GM21528 (cell line): ENCODE results near the gene ZNF264.
A peak's percentile ranks its signal among the peaks of the same experiment; 100 is the strongest.
"Not testable (repeated sequence)": the region's sequence is repeated elsewhere in the genome, so short reads cannot be mapped to it uniquely, and the experiment has no call there.

ENCODE experiments used
- ATAC-seq: cut with Tn5 transposase; IDR thresholded peaks from one replicate; pipeline ENCODE4 v1.9.1; 2021; ENCODE audit warnings: mild to moderate bottlenecking, moderate library complexity; ENCODE audit not compliant: unreplicated experiment, low FRiP score

ZNF264 gene

DNA sequence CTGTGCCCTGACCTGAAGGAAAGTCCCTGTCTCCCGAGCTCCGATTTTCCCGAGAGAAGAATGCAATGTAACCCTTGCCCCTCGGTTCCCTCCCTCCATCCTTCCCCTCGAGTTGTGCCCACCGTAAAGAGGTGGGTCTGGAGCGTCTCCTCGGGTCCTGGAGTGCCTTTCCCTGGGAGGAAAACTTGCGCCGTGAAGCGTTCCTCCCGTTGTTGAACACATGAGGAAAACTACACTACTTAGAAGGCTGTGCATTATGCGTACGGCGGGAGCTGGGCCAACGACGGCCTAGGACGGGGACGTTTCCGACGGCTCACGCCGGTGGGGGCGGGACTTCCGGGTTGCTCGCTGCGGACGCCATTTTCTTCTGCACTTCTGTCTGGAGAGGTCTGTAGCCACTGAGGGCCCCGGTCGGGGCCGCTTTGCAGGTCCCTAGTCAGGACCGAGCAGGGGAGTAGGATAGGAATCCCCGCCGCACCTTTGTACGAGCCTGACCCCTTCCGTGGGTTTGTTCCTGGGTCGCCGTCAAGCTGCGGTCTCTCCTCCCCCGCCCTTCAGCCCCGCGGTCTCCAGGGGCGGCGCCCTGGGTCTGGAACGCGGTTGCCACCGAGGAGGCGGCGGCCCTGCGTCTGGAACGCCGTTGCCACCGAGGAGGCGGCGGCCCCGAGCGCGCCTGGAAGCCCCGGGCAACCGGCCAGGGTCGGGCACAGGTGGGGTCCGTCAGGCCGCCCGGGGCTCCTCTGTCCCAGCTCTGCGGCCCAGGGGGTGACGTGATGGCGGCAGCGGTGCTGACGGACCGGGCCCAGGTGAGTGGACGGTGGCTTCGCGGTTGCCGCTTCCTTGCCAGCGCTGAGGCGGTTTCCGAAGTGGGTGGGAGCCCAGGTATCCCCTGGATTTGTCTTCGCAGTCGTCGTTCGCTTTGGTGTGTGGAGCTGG, at the start of gene ZNF264:
TSS of gene ZNF264 (plus strand) at position 360 of the 936 bp plus-strand sequence. CDS start at position 774, 414 bp downstream.
- peak; percentile 97 for ATAC-seq

DNA sequence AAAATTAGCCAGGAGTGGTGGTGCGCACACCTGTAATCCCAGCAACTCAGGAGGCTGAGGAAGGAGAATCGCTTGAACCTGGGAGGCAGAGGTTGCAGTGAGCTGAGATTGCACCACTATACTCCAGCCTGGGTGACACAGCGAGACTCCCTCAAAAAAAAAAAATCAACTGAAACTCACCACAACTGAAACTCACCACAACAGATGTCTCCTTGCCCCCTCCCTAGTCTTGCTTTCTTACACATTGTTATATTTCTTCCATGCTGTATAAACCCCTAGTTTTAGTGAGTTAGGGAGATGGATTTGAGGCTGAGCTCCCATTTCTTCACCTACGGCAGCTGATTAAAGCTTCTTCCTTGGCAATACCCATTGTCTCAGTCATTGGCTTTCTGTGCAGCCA, 49.6 kb upstream of the ZNF264 start:
- ATAC-seq = no peak

DNA sequence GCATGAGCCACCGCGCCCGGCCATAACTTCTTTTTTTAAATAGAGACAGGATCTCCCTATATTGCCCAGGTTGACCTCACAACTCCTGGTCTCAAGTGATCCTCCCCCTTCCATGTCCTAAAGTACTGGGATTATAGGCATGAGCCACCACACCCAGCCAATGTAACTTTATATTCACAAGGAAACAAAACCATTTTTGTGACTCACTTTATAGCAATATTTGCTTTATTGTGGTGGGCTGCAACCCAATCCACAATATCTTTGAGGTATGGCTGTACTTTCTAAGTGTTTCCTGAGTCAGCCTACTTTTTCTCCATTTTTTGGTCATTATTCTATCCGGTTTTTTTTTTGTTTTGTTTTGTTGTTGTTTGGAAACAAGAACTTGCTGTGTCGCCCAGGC, 38.4 kb upstream of the ZNF264 start:
- no peak for ATAC-seq

DNA sequence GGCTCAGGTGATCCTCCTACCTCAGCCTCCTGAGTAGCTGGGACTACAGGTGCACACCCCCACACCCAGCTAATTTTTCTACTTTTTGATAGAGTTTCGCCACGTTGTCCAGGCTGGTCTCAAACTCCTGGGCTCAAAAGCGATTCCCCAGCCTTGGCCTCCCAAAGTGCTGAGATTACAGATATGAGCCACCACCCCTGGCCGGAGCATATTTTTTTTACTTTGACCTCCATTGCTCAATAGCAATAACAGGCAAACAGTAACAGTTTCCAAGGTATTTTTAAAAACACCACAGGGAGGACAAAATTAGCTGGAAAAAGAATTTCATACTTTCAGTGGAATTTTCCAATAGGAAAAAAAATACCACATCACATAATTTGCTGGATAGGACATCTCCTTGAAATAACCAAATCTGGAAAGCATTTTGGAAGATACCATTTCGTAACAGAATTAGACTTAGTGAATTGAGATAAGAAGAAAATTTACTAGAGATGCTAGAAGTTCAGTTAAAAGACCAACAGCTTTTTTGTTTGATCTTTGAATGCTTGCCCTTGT, 29.2 kb upstream of the ZNF264 start:
- ATAC-seq = no peak

DNA sequence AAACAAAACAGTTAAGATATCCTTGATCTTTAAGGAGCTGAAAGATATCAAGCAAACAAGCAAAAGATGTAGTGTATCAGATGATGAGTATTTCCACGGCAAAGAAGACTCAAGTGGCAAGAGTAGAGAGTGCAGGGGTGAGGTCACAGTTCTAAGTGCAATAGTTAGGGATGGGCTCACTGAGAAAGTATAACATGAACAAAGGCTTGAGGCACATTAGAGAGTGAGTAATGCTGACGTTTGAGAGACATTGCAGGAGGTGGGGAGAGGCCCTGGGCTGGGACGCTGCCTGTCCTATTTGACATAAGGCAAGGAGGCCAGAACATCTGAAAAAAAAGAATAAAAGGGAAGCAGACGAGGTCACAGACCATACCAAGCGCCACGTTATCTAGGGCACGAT, 25.5 kb upstream of the ZNF264 start:
- no peak for ATAC-seq

DNA sequence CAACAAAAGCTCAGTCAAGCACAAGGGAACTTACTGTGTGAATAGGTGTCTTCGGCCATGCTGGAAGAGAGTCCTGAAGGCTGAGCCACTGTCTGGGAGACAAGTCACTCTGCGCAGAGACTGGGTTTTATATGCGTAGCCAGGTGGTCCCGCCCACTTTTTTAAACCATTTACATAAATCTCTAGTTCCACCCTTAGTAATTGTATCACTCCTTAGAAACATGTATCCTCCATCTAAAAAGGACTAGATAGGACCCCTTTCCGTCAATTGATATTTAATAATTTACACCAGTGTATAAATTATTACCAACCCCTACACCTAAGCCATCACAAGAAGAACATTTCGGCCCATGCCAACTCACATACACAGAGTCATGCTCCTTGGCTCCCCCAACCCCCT, 23.9 kb upstream of the ZNF264 start, which contains the start of gene DUXA:
TSS of gene DUXA (minus strand) at position 101 of the 400 bp plus-strand sequence. CDS start at position 59, 42 bp downstream.
- ATAC-seq = no peak

DNA sequence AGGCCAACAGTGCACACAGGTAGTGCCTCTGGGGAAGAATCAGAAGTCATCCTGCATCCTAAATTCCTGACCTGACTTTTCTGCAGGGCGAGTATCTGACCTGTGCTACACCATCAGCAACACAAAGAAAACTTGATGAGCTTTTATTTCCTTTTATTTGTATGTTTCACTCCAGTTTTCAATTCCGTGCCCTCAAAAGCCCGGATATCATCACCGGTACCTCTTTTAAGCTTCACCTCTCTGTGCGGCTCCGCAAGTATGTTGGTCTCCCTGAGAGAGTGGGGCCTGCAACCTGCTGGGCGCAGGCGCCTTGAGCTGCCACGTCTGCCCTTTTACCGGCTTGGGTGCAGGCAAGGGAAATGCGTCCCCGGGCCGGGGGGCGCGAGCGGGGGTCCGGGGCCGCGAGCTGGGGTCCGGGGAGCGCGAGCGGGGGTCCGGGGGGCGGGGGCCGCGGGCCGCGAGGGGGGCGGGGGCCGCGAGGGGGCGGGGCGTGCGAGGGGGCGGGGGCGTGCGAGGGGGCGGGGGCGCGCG, 19.7 kb upstream of the ZNF264 start:
- no peak for ATAC-seq

DNA sequence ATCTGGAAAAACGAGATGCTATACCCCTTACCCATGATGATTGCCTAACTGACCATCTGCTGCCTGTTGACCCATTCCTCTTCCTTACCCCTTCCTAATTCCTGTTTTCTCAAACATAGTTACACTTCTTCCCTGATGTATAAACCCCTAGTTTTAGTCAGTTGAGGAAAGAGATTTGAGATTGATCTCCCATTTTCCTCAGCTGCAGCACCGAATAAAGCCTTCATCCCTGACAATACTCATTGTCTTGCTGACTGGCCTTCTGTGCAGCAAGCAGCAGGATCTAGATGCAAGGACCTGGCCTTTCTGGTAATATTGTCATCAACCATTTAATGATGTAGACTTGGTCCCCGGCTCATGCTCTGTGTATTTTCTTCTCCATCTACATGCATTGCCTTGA, 999 bp upstream of the ZNF264 start:
- ATAC-seq = no peak

DNA sequence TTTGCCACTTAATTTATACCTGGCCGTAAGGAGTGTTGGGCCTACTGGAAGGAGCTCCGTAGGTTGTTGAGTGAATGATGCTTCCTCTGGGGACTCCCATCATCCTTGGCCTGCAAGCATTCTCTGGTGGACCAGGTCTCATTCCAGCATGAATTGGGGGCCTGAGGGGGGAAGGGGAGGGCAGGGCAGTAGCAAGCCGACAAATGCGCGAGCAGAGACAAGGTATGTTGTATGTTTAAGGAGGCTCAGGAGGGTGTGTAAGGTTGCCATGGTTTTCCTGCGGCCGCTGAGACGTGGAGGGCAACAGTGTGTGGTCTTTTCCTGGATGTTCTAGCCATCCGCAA, 749 bp downstream of the ZNF264 start:
- peak; percentile 16 for ATAC-seq

DNA sequence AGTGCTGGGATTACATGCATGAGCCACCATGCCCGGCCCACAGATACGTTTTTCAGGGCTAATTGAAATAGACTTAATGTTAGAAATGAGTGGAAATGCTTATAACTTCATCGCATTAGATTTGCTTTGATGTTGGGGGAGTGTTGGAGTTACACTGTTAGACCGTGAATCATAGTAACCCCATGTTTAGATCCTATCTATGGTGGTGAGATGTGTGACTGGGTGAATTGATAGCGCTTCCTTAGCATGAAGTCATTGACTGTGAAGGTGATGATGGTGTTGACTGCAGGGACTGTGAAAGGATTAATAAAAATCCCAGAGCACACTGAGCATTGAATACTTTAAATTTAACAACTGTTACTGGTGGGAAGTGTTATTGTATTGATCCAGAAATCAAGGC, 1.7 kb downstream of the ZNF264 start:
- no peak for ATAC-seq

DNA sequence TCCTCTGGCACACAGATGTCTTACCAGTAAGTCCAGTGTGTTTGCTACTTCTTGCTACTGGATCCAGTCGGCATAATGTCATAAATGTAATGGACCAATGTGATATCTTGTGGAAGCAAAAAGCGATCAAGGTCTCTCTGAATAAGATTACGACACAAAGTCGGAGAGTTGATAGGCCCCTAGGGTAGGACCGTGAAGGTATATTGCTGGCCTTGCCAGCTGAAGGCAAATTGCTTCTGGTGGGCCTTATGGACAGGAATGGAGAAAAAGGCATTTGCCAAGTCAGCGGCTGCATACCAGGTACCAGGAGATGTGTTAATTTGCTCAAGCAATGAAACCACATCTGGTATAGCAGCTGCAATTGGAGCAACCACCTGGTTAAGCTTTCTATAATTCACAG, 6.6 kb downstream of the ZNF264 start:
- not testable (repeated sequence) for ATAC-seq

DNA sequence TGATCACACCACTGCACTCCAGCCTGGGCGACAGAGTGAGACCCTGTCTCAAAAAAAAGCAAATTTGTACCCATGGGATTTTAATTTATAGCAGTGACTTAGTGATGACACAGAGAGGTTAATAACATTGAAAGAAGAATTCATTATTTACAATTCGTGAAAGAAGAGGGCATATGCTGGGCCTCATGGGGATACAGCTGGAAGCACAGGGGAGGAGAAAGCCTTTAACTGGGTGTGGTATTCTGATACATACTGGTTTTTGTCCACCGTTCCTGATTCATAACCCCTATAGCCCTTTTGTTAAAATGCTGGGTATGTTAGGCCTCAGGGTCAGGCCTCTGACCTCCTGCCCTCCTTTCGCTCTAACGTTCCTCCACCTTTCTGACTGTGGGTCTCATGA, 10.9 kb downstream of the ZNF264 start:
- no peak for ATAC-seq

DNA sequence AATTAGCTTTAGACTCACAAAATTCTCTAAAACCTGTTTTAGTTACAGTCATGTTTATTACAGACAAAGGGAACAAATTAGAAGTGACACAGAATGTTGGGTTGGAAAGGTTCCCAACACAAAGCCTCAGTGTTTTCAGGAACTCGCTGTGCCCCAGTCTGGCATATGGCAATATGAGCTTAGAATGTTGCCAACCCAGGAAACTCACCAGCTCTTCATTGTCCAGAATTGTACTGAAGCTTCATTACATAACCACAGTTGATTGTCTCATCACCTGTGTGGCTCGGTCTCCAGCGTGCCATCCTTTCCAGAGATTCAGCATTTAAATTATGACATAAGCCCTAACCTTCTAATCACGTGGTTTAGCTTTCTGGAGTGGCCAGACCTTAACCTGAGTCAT, 19.1 kb downstream of the ZNF264 start:
- no peak for ATAC-seq

DNA sequence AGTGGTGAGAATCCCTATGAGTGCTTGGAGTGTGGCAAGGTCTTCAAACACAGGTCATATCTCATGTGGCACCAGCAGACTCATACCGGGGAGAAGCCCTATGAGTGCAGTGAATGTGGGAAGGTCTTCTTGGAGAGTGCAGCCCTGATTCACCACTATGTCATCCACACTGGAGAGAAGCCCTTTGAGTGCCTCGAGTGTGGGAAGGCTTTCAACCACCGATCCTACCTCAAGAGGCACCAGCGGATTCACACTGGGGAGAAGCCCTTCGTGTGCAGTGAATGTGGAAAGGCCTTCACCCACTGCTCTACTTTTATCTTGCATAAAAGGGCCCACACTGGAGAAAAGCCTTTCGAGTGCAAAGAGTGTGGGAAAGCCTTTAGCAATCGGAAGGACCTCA, 20.8 kb downstream of the ZNF264 start:
- ATAC-seq = no peak

DNA sequence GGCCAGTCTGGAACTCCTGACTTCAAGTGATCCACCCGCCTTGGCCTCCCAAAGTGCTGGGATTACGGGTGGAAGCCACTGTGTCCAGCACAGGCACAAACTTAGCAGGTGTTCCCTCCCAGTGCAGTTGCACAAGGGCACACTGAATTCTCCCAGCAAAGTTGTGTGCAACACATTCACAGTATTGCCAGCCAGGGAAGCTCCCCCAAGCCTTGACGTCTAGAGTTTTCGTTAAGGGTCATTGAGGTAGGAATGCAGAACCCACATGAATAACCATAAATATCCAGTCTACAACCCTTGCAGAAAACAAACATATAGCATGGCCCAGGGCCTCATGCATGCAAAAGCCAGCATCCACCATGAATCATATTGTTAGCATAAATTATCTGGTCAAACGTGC, 36.2 kb downstream of the ZNF264 start:
- ATAC-seq = no peak

DNA sequence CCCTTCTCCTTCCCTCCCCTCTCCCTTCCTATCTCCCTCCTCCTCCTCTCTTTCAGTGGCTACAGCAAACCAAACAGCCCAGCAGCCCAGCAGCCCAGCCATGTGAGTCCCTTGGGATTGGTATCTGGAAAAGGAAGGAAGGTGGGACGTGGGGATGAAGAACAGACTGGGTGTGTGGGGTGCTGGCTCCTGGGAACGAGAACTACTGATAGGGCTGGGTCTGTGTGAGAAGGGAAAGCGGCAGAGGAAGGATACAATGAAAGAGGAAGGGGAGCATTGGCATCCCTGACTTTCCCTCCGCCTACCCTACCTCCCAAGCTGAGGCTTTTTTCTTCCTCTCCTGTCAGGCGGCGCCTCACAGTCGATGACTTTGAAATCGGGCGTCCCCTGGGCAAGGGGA, 40.4 kb downstream of the ZNF264 start:
- ATAC-seq = no peak

DNA sequence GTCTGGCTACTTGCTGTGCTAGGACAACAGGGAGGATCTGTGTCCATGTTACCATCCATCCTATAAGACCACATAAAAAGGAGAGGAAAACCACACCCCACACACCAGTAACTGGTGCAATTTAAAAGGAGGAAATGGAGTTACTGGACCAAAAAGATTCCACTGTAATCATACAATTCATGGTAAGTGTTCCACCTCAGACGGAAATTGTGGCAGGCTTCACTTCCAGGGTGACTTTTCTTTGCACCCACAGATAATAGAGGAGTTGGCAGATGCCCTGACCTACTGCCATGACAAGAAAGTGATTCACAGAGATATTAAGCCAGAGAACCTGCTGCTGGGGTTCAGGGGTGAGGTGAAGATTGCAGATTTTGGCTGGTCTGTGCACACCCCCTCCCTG, 41.9 kb downstream of the ZNF264 start:
- ATAC-seq = no peak

DNA sequence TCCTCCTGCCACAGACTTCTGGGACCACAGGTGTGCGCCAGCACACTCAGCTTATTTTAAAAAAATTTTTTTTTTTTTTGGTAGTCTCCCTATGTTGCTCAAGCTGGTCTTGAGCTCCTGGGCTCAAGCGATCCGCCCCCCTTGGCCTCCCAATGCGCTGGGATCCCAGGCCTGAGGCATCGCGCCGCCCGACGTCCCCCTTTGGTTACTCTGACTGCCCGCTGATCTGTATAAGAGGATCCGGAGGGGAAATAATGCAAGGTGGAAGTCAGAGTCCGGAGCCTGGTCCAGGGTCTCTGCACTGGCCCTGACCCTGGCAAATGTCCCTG, 48.6 kb downstream of the ZNF264 start:
- peak; percentile 26 for ATAC-seq

DNA sequence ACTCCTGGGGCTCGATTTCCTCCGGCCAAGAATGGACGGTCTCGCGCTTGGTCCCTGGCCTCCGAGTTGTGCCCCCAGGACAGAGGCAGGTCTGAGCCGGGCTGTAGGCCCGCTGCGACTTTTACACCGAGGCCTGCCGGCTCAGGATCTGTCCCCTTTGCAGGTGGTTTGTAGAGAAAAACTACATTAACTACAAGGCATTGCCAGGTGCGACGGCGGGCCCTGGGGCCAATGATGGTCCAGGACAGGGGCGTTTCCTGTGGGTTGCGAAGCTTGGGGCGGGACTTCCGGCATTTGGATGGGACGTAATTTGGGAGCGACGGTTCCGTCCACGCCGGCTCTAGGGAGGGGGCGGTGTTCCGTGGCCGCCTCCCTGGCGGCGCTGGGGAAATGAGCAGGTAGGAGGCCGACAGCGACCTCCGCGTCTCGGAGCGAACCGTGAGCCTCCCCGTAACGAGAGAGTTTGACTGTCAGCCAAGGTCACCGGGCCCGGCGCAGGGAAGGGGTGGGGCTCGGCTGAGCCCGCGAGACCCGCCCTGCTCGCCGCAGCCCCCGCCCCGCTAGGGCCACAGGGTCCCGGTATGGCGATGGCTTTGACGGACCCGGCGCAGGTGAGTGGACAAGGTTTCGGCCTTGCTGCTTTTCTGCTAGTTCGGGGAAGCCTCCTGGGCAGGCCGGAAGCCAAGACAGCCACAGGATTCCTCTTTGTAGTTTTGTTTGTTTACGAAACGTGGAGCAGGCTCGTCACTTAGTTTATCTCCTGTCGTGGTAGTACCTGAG, 49.2 kb downstream of the ZNF264 start, which contains the start of gene ZNF805:
TSS of gene ZNF805 (plus strand) at position 322 of the 780 bp plus-strand sequence. CDS start at position 582, 260 bp downstream.
- ATAC-seq = peak; percentile 90

DNA sequence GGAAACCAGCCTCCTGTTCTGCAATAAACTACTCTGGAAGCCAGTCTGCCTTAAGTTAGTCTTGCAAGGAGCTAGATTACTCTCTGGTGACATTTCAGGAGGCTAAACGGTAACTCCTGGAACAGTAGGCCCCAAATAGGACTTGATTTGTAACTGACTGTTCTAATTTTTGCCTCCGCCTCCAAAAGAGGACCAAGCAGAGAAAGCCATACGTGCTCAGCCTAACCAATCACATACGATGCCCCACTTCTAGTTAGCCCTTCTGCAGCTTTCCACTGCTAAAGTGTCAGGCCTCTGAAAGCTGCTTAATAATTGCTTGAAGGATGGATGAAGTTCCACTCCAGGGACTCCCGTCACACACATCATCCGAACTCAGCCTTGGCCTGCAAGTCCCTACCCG, 49.9 kb downstream of the ZNF264 start:
- no peak for ATAC-seq

DNA sequence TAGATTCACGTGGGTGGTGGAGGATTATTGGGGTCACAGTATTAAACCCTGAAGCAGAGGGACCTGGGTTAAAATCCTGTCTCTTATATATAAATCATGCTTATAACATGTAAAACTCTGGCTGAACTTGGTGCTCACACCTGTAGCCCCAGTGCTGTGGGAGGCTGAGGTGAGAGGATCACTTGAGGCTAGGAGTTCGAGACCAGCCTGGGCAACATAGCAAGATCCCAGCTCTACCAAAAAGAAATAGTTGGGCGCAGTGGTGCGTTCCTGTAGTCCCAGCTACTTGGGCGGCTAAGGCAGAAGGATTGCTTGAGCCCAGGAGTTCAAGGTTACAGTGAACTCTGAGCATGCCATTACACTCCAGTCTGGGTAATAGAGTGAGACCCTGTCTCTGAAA, 51.5 kb downstream of the ZNF264 start:
- ATAC-seq = no peak
